HG03520 (cell line): Measurements from ENCODE around the gene NFIX.

ENCODE experiments used
- ATAC-seq: cut with Tn5 transposase; IDR thresholded peaks from one replicate; pipeline ENCODE4 v1.9.1; 2021; ENCODE audit warnings: mild to moderate bottlenecking, moderate library complexity; ENCODE audit not compliant: unreplicated experiment

NFIX gene

DNA sequence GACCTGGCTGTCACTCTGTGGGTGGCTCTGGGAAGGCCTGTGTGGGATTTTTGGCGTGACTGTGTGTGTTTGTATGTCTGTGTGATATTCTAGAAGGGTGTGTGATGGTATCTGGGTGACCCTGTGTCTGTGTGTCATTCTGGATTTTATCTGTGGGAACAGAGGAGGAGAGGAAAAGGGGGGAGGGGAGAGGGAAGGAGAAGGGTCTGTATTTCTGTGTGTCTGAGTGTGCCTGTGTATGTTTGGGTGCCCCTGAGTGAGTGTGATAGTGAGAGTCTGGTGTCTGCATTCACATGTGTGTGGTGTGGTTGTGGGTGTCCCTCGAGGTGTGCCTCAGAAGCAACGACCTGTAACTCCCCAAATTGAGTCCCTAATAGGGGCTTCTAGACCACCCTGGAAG is 8.1 kb upstream of the NFIX start:
- no peak for ATAC-seq

DNA sequence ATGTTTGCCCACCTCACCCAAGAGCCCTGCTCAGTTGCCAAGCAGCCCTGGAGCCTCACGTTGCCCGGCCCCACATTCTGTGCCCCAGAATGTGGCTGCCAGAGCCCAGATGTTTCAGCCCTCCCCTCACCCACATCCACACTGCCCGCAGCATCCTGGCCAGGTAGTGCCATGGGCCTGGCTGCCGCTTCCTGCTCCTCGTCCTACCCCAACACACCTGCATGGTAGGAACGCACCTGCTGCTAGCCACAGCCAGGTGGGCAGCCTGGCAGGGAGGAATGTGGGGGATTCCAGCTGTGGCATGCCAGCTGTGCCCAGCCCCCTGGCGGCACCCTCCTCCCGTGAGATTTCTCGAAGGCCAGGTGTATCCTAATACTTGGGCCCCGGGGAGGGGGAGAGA is 7.5 kb upstream of the NFIX start:
- no peak for ATAC-seq

DNA sequence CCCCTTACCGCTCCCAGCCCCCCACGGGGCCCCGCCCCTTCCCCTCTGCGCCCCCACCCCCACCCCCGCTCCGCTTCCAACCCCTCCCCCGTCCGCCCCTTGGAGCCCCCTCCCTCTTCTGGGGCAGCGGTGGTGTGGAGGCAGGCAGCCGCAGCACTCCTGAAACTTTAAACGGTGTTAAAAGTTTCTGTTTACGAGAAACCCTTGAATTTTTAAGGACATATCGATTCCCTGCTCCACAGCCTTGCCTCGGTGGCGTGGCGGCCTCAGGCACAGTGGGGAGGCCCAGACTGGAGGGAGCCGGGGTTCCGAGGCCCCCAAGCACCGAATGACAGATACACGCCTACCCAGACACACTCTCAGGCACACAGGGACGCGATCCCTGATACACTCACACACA is 4.8 kb upstream of the NFIX start:
- no peak for ATAC-seq

DNA sequence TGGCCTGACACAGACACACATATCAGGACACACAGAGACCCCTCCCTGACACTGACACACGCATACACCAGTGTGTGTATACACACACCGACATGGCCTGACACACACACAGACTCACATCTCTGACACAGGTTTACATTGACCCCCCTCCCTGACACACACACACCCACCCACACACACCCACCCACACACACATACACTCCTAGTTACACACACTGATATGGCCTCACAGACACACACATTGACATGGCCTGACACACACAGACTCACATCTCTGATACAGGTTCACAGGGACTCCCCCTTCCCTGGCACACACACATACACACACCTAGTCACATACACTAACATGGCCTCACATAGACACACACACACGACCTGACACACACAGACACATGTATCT is 4.4 kb upstream of the NFIX start:
- ATAC-seq: no peak

DNA sequence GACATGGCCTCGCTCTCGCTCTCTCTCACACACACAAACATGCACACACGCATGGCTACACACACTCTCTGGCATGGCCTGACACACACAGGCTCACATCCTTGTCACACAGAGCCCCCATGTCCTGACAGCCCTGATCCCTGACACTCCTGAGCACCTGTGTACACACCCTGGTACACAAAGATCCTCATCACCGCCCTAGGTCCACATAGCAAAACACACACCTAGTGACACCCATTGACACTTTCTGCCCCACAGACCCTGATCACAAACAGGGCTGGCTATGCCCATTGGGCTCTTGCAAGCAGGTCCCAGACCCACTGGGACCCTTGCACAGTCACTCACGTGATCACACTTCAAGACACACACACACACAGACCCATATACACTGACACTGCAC is 4.0 kb upstream of the NFIX start:
- ATAC-seq: no peak

DNA sequence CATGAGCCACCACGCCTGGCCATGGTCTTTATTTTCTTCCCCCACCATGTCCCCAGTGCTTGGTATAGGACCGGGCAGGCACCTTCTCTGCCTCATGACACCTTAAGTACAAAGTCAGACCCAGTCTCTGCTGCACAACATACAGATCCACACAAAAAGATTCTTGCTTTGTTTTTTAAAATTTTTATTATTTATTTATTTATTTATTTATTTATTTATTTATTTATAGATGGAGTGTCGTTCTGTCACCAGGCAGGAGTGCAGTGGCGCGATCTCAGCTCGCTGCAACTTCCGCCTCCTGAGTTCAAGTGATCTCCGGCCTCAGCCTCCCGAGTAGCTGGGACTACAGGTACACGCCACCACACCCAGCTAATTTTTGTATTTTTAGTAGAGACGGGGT is 2.5 kb upstream of the NFIX start:
- ATAC-seq: no peak

DNA sequence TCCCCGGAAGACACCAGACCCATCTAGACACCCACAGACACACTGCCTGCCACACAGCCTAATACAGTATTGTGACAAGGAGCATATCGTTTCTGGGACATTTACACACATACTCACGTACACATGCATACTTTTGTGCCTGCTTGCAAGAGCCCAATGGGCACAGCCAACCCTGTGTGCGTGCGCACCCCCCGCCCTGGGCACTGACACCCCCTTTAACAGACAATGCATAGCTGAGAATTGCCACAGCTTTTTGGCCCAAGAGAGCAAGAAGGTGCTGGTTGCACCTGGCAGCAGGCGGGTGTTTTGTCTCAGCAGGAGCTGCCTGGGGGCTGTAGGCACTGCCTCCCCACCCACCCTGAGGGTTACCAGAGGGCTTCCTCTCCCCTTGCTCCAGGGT is 1.7 kb upstream of the NFIX start:
- no peak for ATAC-seq

DNA sequence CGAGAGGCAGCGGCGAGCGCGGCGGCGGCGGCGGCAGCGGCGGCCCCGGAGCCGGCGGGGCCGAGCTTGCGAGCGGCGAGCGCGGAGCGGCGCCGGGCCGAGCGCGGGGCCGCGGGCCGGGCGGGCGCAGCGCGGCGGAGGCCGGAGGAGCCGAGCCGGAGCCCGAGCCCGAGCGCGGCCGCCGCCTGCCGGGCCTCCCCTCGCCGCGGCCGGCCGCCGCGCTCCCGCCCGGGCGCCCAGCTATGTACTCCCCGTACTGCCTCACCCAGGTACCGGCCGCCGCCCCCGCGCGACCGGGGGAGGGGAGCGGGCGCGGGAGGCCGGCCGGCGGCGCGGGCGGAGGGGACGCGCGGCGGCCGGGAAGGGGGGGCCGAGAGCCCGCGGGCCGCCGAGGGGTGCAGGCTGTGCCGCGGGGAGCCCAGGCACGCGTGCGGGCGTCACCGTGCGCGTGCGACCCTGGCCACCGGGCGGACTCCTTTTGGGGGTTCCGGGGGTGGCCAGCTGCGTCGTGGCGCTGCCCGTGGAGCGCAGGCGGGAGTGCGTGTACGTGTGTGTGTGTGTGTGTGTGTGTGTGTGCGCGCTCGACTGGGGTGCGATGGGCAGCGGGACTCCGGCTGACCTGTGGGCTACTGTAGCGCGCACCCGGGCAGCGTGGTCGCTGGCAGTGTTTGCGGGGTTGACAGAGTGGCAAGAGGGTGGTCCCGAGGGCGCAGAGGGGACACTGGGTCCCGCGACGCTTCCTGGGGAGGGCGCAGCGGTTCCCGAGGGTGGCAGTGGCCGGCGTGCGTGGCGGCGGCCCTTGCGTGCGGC is 526 bp downstream of the NFIX start:
- ATAC-seq: no peak

DNA sequence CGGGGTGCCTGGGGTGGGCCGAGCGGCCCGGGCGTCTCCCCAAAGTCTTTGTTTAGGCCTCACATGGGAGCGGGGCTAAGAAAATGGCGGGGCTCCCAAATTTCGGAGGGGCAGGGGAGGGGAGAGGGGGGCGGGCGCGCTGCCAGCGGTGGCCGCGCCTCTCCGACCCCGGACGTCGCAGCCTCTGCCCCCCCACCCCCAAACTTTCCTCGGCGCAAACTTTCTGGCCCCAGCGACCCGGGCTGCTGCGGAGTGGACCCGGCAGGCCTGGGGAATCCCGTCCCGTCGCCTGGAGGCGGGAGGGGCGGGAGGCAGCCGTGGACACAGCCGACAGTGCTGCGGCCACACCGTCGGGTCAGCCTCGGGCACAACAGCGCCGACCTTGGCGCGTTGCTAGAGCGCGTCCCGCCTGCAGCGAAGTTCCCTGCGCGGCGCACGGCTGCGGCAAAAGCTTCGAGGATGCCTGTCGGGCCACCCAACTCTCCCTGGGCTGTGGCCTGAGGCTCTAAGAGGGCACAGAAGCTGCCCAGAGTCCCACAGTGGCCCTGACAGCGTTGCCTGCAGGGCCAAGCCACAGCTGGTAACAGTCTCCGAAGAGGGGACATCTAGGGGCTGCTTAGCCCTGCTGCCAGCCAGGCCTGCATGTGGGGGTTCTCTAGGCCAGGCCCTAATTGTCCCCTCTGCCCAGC is 1.3 kb downstream of the NFIX start:
- ATAC-seq: no peak

DNA sequence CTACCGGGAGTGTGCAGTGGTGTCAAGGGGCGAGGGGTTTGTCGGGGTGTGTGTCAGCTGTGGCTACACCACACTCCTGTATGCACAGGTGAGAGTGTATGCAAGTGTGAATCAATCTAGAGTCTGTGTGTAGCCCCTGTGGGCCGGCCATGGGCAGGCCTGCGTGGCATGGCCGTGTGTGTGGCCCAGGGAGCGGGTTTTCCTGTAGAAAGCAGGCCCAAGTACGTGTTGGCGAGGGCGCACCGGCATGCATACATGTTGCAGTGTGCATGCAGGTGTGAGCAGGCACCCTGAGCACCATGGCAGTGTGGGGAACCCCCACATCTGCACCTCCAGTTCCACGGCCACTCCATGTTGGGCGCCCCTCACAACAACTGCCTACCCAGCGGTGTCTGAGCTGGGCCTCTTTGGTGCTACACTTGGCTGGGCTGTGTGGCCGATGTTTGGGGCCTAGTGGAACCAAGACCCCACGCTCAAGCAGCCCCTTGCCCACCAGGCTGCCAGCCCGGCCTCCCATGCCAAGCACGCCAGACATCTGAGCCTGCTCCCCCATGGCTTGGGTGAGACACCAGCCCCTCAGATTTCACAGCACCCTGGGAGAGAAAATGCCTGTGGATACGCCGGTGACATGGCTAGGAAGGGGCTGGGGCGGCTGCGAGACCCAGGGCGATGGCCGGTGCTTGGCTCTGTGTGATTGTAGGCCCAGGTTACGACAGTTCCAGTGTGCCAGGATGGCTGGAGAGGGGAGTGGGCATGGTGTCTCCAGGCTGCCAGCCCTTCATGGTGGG is 2.1 kb downstream of the NFIX start:
- no peak for ATAC-seq

DNA sequence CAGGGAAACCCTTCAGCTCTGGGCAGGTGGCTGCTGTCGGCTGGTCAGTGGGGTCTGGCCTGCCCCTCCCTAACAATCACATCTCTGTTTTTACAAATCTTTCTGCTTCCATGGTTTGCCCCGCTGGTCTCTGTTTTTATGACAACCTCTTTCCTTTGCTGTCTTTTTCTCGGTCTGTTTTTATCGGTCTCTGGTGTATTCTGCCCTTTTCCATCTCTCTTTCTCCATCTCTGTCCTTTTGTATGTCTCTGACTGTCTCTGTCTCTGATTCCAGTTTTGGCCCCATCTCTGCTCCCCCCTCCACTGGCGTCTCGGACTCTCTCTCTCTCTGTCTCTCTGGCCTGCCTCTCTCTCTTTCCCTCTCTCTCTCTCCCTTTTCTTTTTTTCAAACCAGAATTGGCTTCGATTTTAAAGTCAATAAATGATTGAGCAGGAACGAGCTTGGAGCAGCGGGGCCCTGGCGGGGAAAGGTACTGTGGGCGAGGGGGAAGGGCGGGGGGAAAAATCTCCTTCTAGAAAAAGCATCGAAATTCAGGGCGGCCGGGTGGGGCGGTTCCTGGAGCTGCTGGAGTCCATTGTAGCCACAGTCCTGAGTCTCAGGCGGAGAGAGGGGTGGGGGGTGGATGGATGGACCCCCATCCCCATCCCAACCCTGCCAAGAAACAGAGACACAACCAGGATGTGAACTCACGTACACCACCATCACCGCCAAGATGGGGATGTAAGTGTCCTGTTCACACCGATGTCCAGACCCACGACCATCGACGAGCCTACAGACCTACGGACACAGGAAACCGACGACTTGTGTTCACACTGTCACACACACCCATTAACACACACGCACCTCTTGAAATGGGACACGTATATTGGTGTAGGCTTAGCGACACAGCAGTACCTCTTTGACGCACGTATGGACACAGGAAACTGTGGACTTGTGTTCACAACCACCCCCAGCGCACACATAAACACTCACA is 3.0 kb downstream of the NFIX start:
- no peak for ATAC-seq

DNA sequence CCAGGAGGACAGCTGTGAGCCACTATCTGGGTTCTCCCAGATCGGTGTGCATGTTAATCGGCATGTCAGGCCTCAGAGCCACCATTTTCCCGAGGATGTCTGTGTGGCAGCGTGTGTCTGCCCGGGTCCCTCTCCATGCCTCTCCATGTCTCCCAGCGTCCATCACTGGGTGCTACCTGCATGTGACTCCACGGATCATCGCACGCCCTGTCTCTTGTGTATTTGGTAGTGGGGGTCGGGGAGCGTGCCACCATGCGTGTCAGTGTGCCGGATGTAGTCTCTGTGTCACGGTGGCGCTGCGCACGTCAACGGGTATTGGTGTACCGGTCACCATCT is 5.9 kb downstream of the NFIX start:
- ATAC-seq: no peak

DNA sequence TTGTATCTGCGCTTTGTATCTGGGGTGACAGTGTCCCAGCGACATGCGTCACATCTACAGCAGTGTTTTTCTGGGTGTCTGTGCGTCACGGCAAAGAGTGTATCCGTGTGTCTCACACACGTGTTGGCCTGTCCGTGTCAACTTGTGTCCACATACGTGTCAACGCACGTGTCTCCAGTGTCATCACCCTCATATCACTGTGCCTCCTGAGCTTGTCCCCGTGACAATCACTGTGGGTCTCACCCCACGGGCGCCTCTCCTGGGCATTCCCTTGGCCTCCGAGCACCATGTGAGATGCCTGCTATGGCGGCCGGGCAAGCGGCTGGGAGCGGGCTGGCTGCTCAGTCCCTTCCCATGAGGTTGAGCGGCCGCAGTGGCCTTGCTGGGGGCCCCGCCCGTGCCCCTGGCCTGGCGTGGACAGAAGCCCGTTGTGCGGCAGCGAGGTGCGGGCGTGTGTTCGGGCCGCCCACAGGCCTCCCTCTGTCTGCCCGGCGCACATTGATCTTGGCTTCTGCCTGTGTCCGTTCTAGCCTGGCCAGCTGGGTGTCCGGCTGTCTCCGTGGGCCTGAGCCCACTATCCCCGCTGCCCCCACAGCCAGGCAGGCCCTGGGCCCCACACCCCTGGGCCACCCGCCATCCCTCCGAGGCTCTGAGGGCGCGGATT is 6.4 kb downstream of the NFIX start:
- ATAC-seq: no peak

DNA sequence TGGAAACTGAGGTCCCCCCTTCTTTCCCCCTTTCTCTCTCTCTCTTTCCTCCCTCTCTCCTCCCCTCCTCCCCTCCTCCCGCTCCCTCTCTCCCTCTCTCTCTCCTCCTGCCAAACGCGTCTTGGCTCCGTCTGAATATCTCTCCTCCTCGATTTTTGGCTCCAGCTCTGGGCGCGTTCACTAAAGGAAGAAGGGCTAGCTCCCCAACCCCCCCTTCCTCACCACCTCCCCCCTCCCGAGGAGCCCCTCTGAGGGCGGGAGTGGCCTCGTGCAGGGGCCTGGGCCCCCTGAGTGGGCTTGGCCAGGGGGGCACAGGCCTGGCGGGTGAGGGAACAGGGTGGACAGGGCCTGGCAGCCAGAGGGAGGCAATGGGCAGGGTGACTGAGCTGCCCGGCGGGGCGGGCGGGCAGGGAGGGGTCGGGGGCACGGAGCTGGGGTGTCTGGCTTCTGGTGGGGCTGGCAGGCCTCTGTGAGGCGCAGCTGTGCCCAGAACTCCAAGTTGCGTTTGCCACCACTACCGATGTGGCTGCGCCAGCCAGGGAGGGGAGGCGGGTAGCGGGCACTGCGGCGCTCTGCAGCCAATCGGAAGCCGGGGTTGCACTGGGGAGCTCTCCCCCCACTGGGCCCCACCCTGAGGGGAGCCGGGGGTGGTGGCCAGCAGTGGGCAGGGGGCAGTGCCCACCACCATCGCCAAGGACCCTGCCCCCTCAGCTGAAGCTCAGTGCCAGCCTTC is 7.1 kb downstream of the NFIX start:
- no peak for ATAC-seq

DNA sequence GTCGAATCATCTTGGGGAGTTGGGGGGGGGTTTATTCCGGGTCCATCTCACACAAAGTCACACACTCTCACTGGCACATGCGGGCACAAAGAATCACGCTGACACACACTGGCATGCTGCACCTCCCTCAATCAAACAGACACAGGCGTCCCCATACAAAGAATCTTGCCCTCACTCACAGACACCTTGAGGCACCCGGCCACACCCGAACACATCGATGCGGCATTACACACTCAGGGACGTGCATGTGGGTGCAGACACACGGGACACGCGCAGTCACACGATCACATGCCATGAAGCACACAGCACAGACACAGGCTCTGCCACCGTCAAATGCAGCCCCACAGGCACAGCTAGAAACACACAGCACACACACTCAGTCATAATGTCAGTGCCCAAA is 7.8 kb downstream of the NFIX start:
- no peak for ATAC-seq

DNA sequence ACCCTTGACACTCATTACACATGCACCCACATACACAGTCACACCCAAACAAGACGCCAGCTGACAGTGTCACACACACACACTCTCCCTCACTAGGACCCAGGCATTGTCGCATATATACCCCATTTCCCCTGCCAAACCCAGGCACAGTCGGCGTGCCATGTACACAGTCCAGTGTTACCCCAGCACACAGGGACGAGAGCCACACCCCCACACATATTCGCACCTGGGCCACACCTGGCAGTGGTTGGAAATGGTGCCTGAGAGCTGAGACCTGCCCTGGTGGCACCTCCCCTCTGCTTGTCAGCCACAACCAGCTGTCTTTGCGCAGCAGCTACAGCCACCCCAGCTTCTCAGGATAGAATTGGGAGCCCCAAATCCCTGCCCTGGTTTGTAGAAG is 9.0 kb downstream of the NFIX start:
- no peak for ATAC-seq

DNA sequence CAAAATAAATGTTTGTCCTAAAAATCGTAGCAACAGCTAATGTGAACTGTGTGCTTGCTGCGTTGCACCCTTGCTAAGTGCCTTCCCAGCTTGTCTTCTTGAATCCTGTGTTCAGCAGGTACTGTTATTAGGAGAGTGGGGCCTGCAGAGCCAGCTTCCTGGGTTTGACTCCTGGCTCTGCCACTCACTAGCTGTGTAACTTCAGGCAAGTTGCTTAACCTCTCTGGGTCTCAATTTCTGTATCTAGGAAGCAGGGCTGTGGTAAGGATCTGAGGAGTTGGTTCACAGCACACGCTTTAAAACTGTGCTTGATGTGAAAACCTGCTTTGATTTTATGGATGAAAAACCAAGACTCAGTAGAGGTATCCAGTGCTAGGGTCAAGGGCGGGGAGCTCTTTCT is 10.0 kb downstream of the NFIX start:
- ATAC-seq: no peak

DNA sequence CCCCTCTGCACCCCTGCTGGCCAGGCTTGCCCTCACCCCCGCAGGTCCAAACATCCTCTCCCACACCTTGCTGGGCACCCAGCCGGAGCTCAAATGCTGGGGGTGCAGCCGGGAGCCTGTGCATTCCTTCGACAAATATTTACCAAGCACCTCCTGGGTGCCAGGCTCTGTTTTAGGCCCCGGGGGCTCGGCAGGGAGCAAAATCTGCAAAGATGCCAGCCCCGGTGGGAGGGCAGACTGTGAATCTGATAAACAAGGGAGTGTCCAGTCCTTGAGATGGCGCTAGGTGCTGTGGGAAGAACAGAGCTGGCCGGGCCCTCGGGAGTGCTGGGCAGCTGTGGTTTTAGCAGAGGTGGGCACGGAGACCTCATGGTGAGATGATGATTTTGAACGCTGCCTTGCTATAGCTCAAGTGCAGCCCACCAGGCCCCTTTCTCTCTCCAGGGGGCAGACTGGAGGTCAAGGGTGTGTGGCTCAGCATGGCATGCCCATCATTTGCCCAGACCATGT is 10.6 kb downstream of the NFIX start:
- no peak for ATAC-seq
